Panc1 (cell line): Measurements from ENCODE around the gene GLIS2.

Source experiments
- POLR2AphosphoS5 ChIP-seq: IDR thresholded peaks from 2 replicates; pipeline ENCODE4 v1.6.1; 2012; ENCODE audit warnings: mild to moderate bottlenecking, low read depth, low read length, moderate library complexity
- SIN3A ChIP-seq: IDR thresholded peaks from 2 replicates; pipeline ENCODE4 v1.6.1; 2012; ENCODE audit warnings: low read depth, mild to moderate bottlenecking, low read length, moderate library complexity, borderline replicate concordance; ENCODE audit not compliant: insufficient read depth
- TF ChIP-seq, protein P1 (sequence below): fragments of 450-650 bp; IDR thresholded peaks from 2 replicates; pipeline ENCODE4 v1.5.1; 2017; ENCODE audit warnings: mild to moderate bottlenecking
- TF ChIP-seq, protein P2 (sequence below), 2 experiments: IDR thresholded peaks; 2 replicates each; pipeline ENCODE4 v1.6.1; 2011 to 2012; ENCODE audit warnings: low read depth in 2 of 2, control low read depth in 1 of 2, low read length in 1 of 2, mild to moderate bottlenecking in 1 of 2, moderate library complexity in 1 of 2; ENCODE audit not compliant: insufficient read depth in 1 of 2

DNA sequence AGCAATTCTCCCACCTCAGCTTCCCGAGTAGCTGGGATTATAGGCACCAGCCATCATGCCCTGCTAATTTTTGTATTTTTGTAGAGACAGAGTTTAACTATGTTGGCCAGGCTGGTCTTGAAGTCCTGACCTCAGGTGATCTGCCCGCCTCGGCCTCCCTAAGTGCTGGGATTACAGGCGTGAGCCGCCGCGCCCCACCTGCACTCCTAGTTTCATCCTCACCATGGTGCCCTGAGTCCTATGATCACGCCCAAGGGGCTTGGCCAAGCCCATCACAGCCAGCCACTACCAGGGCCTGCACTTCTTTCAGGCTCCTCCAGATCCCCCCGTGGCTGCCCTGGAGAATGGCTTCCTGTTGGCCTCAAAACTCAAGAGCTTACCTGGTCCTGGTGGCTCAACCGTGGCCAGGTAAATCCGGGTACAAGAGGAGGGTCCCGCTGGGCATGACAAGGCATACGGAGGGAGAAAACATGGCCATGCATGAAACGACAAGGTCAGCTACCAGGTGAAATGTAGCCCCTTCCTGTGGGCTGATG lies 22.6 kb upstream of the GLIS2 start:
- TF ChIP-seq, protein P1, sequence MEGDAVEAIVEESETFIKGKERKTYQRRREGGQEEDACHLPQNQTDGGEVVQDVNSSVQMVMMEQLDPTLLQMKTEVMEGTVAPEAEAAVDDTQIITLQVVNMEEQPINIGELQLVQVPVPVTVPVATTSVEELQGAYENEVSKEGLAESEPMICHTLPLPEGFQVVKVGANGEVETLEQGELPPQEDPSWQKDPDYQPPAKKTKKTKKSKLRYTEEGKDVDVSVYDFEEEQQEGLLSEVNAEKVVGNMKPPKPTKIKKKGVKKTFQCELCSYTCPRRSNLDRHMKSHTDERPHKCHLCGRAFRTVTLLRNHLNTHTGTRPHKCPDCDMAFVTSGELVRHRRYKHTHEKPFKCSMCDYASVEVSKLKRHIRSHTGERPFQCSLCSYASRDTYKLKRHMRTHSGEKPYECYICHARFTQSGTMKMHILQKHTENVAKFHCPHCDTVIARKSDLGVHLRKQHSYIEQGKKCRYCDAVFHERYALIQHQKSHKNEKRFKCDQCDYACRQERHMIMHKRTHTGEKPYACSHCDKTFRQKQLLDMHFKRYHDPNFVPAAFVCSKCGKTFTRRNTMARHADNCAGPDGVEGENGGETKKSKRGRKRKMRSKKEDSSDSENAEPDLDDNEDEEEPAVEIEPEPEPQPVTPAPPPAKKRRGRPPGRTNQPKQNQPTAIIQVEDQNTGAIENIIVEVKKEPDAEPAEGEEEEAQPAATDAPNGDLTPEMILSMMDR = no peak
- TF ChIP-seq SIN3A (no peak), POLR2AphosphoS5 (no peak)
- TF ChIP-seq, protein P2, sequence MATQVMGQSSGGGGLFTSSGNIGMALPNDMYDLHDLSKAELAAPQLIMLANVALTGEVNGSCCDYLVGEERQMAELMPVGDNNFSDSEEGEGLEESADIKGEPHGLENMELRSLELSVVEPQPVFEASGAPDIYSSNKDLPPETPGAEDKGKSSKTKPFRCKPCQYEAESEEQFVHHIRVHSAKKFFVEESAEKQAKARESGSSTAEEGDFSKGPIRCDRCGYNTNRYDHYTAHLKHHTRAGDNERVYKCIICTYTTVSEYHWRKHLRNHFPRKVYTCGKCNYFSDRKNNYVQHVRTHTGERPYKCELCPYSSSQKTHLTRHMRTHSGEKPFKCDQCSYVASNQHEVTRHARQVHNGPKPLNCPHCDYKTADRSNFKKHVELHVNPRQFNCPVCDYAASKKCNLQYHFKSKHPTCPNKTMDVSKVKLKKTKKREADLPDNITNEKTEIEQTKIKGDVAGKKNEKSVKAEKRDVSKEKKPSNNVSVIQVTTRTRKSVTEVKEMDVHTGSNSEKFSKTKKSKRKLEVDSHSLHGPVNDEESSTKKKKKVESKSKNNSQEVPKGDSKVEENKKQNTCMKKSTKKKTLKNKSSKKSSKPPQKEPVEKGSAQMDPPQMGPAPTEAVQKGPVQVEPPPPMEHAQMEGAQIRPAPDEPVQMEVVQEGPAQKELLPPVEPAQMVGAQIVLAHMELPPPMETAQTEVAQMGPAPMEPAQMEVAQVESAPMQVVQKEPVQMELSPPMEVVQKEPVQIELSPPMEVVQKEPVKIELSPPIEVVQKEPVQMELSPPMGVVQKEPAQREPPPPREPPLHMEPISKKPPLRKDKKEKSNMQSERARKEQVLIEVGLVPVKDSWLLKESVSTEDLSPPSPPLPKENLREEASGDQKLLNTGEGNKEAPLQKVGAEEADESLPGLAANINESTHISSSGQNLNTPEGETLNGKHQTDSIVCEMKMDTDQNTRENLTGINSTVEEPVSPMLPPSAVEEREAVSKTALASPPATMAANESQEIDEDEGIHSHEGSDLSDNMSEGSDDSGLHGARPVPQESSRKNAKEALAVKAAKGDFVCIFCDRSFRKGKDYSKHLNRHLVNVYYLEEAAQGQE (IDR thresholded peaks at IDR 0.05; ENCODE audit: insufficient read depth in 1 of 2, low read depth in 2 of 2, low read length in 1 of 2) = no peak
